Renal cortex interstitium (tissue), 11 donors: Measurements from ENCODE around the gene ST6GALNAC4. TPM values are rescaled to one million over a fixed set of nuclear protein-coding genes. Genes with fewer than 3 reads are reported as not detected.

Experiments used
- DNase-seq, 11 donors: peaks; one replicate each; pipeline ENCODE4 v3.0.0-alpha.2; 2013; ENCODE audit warnings: low read depth in 9 of 11, low spot score in 4 of 11; ENCODE audit errors: extremely low read depth in 1 of 11
- polyA plus RNA-seq, 3 donors: library from polyadenylated mRNA; unstranded; fragments of 120-200 nt; gene quantifications; one replicate each; pipeline ENCODE4 v1.2.1, GENCODE V29; 2013; ENCODE audit not compliant: insufficient read length in 3 of 3

ST6GALNAC4 gene
- polyA plus RNA-seq, 3 donors: 9.8 to 16.3 (median 13.1) TPM

GRCh38 chr9:127937056-127937387, 20.2 kb upstream of the ST6GALNAC4 start:
- no peak for DNase-seq

GRCh38 chr9:127936347-127936852, 19.6 kb upstream of the ST6GALNAC4 start:
- DNase-seq: no peak

- DNase-seq: no peak
Observed at GRCh38 chr9:127935765-127936221, 19.0 kb upstream of the ST6GALNAC4 start.

- no peak for DNase-seq
Observed at GRCh38 chr9:127934986-127935385, 18.1 kb upstream of the ST6GALNAC4 start.

- DNase-seq: no peak
Observed at GRCh38 chr9:127934248-127934647, 17.4 kb upstream of the ST6GALNAC4 start.

DNA sequence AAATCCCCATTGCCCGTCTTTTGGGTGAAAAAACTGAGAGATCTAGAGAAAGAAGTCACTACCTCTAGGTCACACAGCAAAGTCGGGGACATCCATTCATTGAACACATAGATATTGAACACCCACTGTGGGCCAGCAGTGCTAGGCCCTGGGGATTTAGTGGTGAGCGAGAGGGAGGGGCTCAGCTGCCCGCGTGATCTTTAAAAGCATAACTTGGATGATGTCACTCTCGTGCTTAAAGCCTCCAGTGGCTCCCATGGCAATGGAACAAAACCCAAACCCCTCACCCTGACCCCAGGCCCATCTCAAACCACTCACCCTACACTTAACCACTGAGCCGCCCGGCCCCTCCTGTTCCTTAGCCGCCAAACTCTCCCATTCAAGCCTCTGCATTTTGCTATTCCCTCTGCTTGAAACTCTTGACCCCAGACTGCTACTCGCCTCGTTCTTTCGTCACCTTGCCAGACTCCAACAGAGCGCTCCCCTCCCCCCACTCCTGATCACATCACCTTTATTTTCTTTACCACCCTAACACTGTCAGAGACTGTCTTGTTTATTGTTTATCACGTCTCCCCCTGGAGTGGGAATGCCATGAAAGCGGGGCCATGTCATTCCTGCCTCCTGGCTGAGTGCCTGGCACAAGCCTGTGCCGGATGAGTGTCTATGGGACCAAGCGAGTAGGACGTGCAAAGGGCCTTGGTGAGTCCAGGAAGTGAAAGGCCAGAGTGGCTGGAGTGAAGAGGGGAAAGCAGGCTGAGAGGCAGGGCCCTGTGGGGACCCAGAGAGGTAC, 14.4 kb upstream of the ST6GALNAC4 start:
- no peak for DNase-seq

- DNase-seq: peak in 4 of 11 donors; percentile 74 to 77 (median 76)
Observed at GRCh38 chr9:127930231-127931091, 13.6 kb upstream of the ST6GALNAC4 start, which contains the start of gene PIP5KL1. Gene PIP5KL1 (minus strand): TSS chr9:127930777. CDS start chr9:127930752, 25 bp downstream.

DNA sequence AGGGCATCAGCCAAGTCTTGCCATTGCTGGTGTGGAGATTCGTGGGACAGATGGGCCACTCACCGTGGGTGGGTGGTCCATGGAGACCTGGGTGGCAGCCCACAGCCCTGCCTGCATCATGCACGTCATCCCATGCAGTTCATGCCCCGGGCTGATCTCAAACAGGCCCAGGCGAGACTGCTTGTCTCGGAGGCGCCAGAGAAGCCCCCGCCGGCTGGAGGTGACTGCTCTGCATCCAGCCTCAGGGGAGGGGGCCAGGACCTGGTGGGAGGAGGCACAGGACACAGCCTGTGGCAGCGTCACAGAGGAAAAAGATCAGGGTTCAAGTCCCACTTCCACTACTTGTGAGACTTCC, 12.8 kb upstream of the ST6GALNAC4 start:
- no peak for DNase-seq

DNA sequence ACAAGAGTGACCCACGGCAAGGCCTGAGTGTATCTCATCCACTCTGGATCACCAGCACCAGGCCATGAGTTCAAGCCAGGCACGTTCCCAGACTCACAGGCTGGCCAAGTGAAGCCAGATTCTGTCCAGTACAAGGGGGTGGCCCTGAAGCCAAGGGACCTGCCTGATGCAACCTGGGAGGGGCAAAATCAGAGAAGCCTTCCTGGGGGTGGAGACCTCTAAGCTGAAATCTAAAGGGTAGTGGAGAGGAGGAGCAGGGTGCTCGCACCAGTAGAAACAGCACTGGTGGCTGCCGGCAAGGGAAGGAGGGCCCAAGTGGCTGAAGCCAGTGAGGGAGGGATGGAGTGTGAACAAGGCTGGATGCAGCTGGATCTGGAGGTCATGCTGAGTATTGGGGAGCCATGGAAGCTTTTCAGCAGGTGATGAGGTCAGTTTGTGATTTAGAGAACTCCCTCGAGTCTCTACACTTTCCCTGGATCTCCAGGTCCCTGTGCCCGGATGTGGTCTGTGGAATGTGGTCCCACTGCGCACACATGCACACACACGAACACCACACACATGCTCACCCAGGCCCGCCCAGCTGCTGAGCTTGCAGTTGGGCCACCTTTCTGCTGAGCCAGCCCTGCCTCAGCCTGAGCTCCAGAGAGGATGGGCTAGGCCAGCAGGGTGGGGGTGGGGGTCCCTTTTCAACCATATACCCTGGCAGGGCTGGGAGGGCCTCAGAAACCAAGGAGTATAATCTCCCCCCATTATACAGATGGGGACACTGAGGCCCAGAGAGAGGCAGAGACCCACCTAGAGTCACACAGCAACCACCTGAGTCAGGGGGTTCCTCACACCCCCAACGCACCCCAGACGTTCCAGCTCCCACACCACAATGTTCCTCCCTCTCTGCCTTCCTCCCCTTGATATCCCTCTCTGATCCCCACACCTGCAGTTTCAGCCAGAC, 12.1 kb upstream of the ST6GALNAC4 start:
- no peak for DNase-seq

GRCh38 chr9:127927988-127928675, 11.3 kb upstream of the ST6GALNAC4 start:
- no peak for DNase-seq

DNA sequence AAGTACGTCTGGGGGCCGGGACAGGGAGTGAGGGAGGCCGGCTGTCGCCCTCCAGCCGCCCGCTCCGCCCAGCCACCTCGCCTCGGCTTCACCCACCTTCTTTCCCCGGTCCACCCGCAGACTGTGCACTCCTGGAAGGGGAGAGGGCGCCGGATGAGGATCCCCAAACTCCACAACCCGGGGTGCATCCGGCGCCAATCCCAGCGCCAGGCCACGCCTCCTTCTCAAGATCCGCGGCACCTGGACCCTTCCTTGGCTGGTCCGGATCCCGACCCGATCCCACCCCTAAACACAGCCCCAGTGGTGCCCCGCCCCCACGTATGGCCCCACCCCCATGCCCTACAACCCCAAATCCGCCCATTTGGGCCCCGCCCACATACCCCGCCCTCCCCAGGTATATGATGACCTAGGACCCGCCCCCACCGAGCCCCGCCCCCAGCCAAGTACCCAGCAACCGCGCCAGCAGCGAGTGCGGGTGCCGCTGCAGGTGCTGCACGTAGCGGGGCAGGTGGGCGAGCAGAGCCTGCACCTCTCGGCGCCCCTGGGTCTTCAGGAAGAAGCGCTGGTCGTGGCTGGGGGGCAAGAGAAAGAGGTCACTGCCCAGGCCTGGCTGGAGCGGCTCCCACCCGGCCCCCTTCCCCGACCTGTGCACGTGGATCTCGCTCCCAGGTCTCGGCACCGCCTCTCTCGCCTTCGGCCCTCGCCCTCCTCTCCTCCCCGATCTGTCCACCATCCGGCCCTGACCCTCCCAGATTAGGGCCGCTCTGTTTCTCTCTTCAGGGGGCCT, 10.6 kb upstream of the ST6GALNAC4 start:
- no peak for DNase-seq

GRCh38 chr9:127926906-127927200, 10.0 kb upstream of the ST6GALNAC4 start:
- no peak for DNase-seq

GRCh38 chr9:127925959-127926905, 9.4 kb upstream of the ST6GALNAC4 start:
- DNase-seq: no peak

GRCh38 chr9:127924736-127925444, 8.0 kb upstream of the ST6GALNAC4 start:
- DNase-seq: no peak

GRCh38 chr9:127923771-127924170, 6.9 kb upstream of the ST6GALNAC4 start:
- DNase-seq: no peak

DNA sequence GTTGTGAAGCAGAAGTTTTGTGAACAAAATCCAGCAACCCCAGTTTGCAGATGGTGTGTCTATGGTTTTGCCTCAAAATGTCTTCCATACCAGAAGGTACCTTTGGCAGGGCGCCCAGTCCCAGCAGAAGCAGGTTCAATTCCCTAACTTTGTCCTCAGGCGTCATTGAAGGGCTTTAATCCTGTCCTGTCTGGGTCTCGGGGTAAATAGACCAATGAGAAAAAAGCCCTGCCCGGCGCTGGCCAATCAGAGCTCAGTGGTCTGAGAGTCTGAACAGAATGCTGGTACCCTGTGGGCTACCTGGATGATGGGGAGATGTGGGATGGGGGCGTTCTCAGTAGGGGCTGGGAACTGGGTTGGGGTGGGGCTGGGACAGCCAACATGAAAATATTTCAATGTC, 6.2 kb upstream of the ST6GALNAC4 start:
- no peak for DNase-seq
